ENCODE data around the gene CAPRIN2.

Gene CAPRIN2

GRCh38 chr12:30701056-30701455 lies 53.7 kb downstream of the CAPRIN2 start:
- H3K27ac ChIP-seq, result no peak overlapping the region
- TF ChIP-seq CTCF (conservative IDR thresholded peaks at IDR 0.05; ENCODE audit: low read depth), result no peak
- no peak for DNase-seq (ENCODE audit: low spot score)
- ChIA-PET CTCF (no interaction called here), POLR2A (ENCODE audit: low non-redundant PET) (no interaction called here)

- no peak for TF ChIP-seq CTCF (conservative IDR thresholded peaks at IDR 0.05; ENCODE audit: low read depth)
- ChIA-PET POLR2A (ENCODE audit: low non-redundant PET) (no interaction called here), CTCF (interaction anchor here (0.7 kb wide), 1 partner anchor 9 kb away, joined by 3 read pairs; no protein-coding TSS in a partner anchor)
- DNase-seq (ENCODE audit: low spot score), result no peak
- H3K27ac ChIP-seq, result no peak overlapping the region
These were observed 54.4 kb downstream of the CAPRIN2 start for GRCh38 chr12:30700216-30700900.

- ChIA-PET POLR2A (ENCODE audit: low non-redundant PET) (no interaction called here), CTCF (interaction anchor here (0.6 kb wide), 1 partner anchor 1111 kb away, joined by 3 read pairs; no protein-coding TSS in a partner anchor)
- DNase-seq (ENCODE audit: low spot score), result no peak
- TF ChIP-seq CTCF (conservative IDR thresholded peaks at IDR 0.05; ENCODE audit: low read depth), result no peak
- H3K27ac ChIP-seq, result no peak overlapping the region
These were observed 56.4 kb downstream of the CAPRIN2 start for GRCh38 chr12:30698346-30698745.

- DNase-seq (ENCODE audit: low spot score), result no peak
- ChIA-PET POLR2A (ENCODE audit: low non-redundant PET) (no interaction called here), CTCF (interaction anchor here (0.6 to 0.9 kb wide), 2 partner anchors 16 to 37 kb away, joined by 3 read pairs; no protein-coding TSS in a partner anchor)
- H3K27ac ChIP-seq, result no peak overlapping the region
- TF ChIP-seq CTCF (conservative IDR thresholded peaks at IDR 0.05; ENCODE audit: low read depth), result no peak
These were observed 57.8 kb downstream of the CAPRIN2 start for GRCh38 chr12:30696943-30697342.

GRCh38 chr12:30696486-30696885 lies 58.3 kb downstream of the CAPRIN2 start:
- TF ChIP-seq CTCF (conservative IDR thresholded peaks at IDR 0.05; ENCODE audit: low read depth), result no peak
- POLR2A ChIA-PET (ENCODE audit: low non-redundant PET), result no interaction called here
- CTCF ChIA-PET, result no interaction called here

GRCh38 chr12:30696103-30696408 lies 58.7 kb downstream of the CAPRIN2 start:
- H3K27ac ChIP-seq, result peak overlapping the region; percentile 79
- no peak for TF ChIP-seq CTCF (conservative IDR thresholded peaks at IDR 0.05; ENCODE audit: low read depth)
- ChIA-PET CTCF (interaction anchor here (0.6 to 0.7 kb wide), 3 partner anchors 67 to 1094 kb away, joined by 4 to 7 read pairs (median 6); no protein-coding TSS in a partner anchor), POLR2A (ENCODE audit: low non-redundant PET) (interaction anchor here (0.6 to 1.3 kb wide), 4 partner anchors 17 to 562 kb away, joined by 3 to 6 read pairs (median 4); no protein-coding TSS in a partner anchor)
- no peak for DNase-seq (ENCODE audit: low spot score)

More at GRCh38 chr12:30696486-30696885, 58.3 kb downstream of the CAPRIN2 start:
- no peak for DNase-seq (ENCODE audit: low spot score)
- no peak overlapping the region for H3K27ac ChIP-seq
